GM20000 (cell line): ENCODE measurements around the gene OCLN.
"Not testable (repeated sequence)": the region's sequence is repeated elsewhere in the genome, so short reads cannot be mapped to it uniquely, and the experiment has no call there.

Experiments
- DNase-seq: peaks from one replicate; pipeline ENCODE4 v3.0.0; 2012; ENCODE audit warnings: low spot score
- CTCF ChIP-seq: IDR thresholded peaks from 2 replicates; pipeline ENCODE4 v1.5.1; 2012; ENCODE audit warnings: mild to moderate bottlenecking, control low read depth; ENCODE audit errors: extremely low read depth, missing control alignments

Gene OCLN

GRCh38 chr5:69492391-69492922, at the start of gene OCLN:
TSS of gene OCLN (plus strand) at chr5:69492790. CDS start at chr5:69504245, 11,455 bp downstream.
- peak; percentile 80 for DNase-seq
- no peak for TF ChIP-seq CTCF

GRCh38 chr5:69444127-69444754, 48.3 kb upstream of the OCLN start:
- TF ChIP-seq CTCF: no peak
- DNase-seq: no peak

- TF ChIP-seq CTCF: no peak
- no peak for DNase-seq
Measured at GRCh38 chr5:69449511-69449910, 43.1 kb upstream of the OCLN start.

GRCh38 chr5:69450116-69450515, 42.5 kb upstream of the OCLN start:
- TF ChIP-seq CTCF: no peak
- DNase-seq: no peak

GRCh38 chr5:69450527-69450926, 42.1 kb upstream of the OCLN start:
- DNase-seq: not testable (repeated sequence)

- TF ChIP-seq CTCF: no peak
- DNase-seq: no peak
Measured at GRCh38 chr5:69451941-69452647, 40.5 kb upstream of the OCLN start.

GRCh38 chr5:69453487-69453886, 39.1 kb upstream of the OCLN start:
- DNase-seq: not testable (repeated sequence)

- DNase-seq: no peak
- no peak for TF ChIP-seq CTCF
Measured at GRCh38 chr5:69454460-69455249, 37.9 kb upstream of the OCLN start.

- not testable (repeated sequence) for DNase-seq
Measured at GRCh38 chr5:69455428-69455988, 37.1 kb upstream of the OCLN start.
